Loucy (cell line): ENCODE measurements around the gene MOSPD3.
A peak's percentile ranks its signal among the peaks of the same experiment; 100 is the strongest.

Experiments
- H2AFZ ChIP-seq: fragments of 200-600 bp; sonication (generic); 2 replicates; pipeline ENCODE4 v1.6.0; 2016; ENCODE audit warnings: antibody characterized with exemption, mild to moderate bottlenecking, low read length, moderate library complexity
- H3F3A ChIP-seq: fragments of 200-600 bp; 2 replicates; pipeline ENCODE4 v1.6.0; 2016; ENCODE audit warnings: antibody characterized with exemption, low read depth, mild to moderate bottlenecking
- H3K27me3 ChIP-seq: fragments of 200-600 bp; sonication (generic); 2 replicates; pipeline ENCODE4 v1.6.1; 2014; ENCODE audit warnings: low read length, mild to moderate bottlenecking; ENCODE audit not compliant: insufficient read depth, poor library complexity, severe bottlenecking
- H3K36me3 ChIP-seq: fragments of 200-600 bp; sonication (generic); 2 replicates; pipeline ENCODE4 v1.6.1; 2016; ENCODE audit warnings: low read length; ENCODE audit not compliant: insufficient read depth
- H3K4me1 ChIP-seq: fragments of 200-600 bp; sonication (generic); 2 replicates; pipeline ENCODE4 v1.5.1; 2014; ENCODE audit warnings: low read length, mild to moderate bottlenecking; ENCODE audit not compliant: insufficient read depth, poor library complexity, severe bottlenecking
- H3K4me2 ChIP-seq: fragments of 200-600 bp; sonication (generic); 2 replicates; pipeline ENCODE4 v1.6.0; 2014; ENCODE audit warnings: antibody characterized with exemption, low read length, low read depth, mild to moderate bottlenecking; ENCODE audit not compliant: poor library complexity, severe bottlenecking
- H3K4me3 ChIP-seq: fragments of 200-600 bp; sonication (generic); 2 replicates; pipeline ENCODE4 v1.5.1; 2014; ENCODE audit warnings: low read length, mild to moderate bottlenecking, mixed read lengths; ENCODE audit not compliant: poor library complexity, severe bottlenecking
- H3K79me2 ChIP-seq: fragments of 200-600 bp; sonication (generic); 2 replicates; pipeline ENCODE4 v1.6.1; 2014; ENCODE audit warnings: low read length; ENCODE audit not compliant: insufficient read depth
- H3K9ac ChIP-seq: fragments of 200-600 bp; sonication (generic); 2 replicates; pipeline ENCODE4 v1.6.0; 2014; ENCODE audit warnings: mild to moderate bottlenecking, low read depth, low read length, moderate library complexity; ENCODE audit not compliant: poor library complexity, severe bottlenecking
- H3K9me2 ChIP-seq: fragments of 200-600 bp; sonication (generic); replicated peaks from 2 replicates; pipeline ENCODE4 v1.6.1; 2016; ENCODE audit warnings: low read depth, low read length, mixed read lengths
- H3K9me3 ChIP-seq: fragments of 200-600 bp; sonication (generic); 2 replicates; pipeline ENCODE4 v1.6.1; 2014; ENCODE audit warnings: mild to moderate bottlenecking, antibody characterized with exemption, low read length, low read depth; ENCODE audit not compliant: insufficient read depth
- H4K20me1 ChIP-seq: fragments of 200-600 bp; sonication (generic); 2 replicates; pipeline ENCODE4 v1.6.0; 2014; ENCODE audit warnings: antibody characterized with exemption, low read length, mild to moderate bottlenecking; ENCODE audit not compliant: insufficient read depth, poor library complexity, severe bottlenecking
- CTCF ChIP-seq: fragments of 200-600 bp; sonication (generic); conservative IDR thresholded peaks from 2 replicates; pipeline ENCODE4 v1.5.1; 2014; ENCODE audit warnings: mild to moderate bottlenecking, antibody characterized with exemption, low read length
- EZH2phosphoT487 ChIP-seq: fragments of 200-600 bp; IDR thresholded peaks from 2 replicates; pipeline ENCODE4 v1.6.1; 2018; ENCODE audit warnings: antibody characterized with exemption, mild to moderate bottlenecking, moderate library complexity, borderline replicate concordance

The MOSPD3 gene

GRCh38 chr7:100600730-100601038 is 11.7 kb upstream of the MOSPD3 start:
- TF ChIP-seq CTCF (no peak), EZH2phosphoT487 (no peak)
- Histone ChIP-seq H3F3A (no peaks in the 10 kb centered on the region), H3K4me3 (no peak overlapping the region), H3K79me2 (peaks cover 6% of the 10 kb centered on the region; the same call in 1 of the 2 replicates), H4K20me1 (no peaks in the 10 kb centered on the region), H3K9me2 (no peaks in the 10 kb centered on the region), H3K36me3 (no peaks in the 10 kb centered on the region), H3K4me1 (peaks cover 25% of the 10 kb centered on the region), H3K9me3 (no peaks in the 10 kb centered on the region), H2AFZ (no peak overlapping the region), H3K4me2 (no peak overlapping the region), H3K27me3 (no peaks in the 10 kb centered on the region), H3K9ac (no peak overlapping the region)

GRCh38 chr7:100602889-100603725 is 9.2 kb upstream of the MOSPD3 start:
- Histone ChIP-seq H2AFZ (no peak overlapping the region), H3K27me3 (no peaks in the 10 kb centered on the region), H3K9me3 (no peaks in the 10 kb centered on the region), H3K4me1 (peaks cover 25% of the 10 kb centered on the region), H3K4me2 (peak overlapping the region; percentile 86), H3K4me3 (peak overlapping the region; percentile 81), H3K36me3 (no peaks in the 10 kb centered on the region), H3K9me2 (no peaks in the 10 kb centered on the region), H3F3A (no peaks in the 10 kb centered on the region), H4K20me1 (no peaks in the 10 kb centered on the region), H3K9ac (peak overlapping the region; percentile 79), H3K79me2 (peaks cover 6% of the 10 kb centered on the region; the same call in 1 of the 2 replicates)
- TF ChIP-seq CTCF, result no peak
- TF ChIP-seq EZH2phosphoT487, result no peak

- no peaks in the 10 kb centered on the region for H4K20me1 ChIP-seq
- no peak for TF ChIP-seq EZH2phosphoT487
- TF ChIP-seq CTCF, result no peak
- H3K4me2 ChIP-seq, result peak overlapping the region; percentile 86
- peak overlapping the region; percentile 89 for H2AFZ ChIP-seq
- no peaks in the 10 kb centered on the region for H3K36me3 ChIP-seq
- H3K9ac ChIP-seq, result peak overlapping the region; percentile 79
- peak overlapping the region; percentile 81 for H3K4me3 ChIP-seq
- no peaks in the 10 kb centered on the region for H3F3A ChIP-seq
- no peaks in the 10 kb centered on the region for H3K27me3 ChIP-seq
- peaks cover 6% of the 10 kb centered on the region; the same call in 1 of the 2 replicates for H3K79me2 ChIP-seq
- H3K9me3 ChIP-seq, result no peaks in the 10 kb centered on the region
- H3K4me1 ChIP-seq, result peaks cover 20% of the 10 kb centered on the region
- no peaks in the 10 kb centered on the region for H3K9me2 ChIP-seq
Observed at GRCh38 chr7:100603726-100604027, 8.7 kb upstream of the MOSPD3 start.
